Omental fat pad (tissue), 4 donors: Measurements from ENCODE around the gene CDH18. TPM values are rescaled to one million over a fixed set of nuclear protein-coding genes. Genes with fewer than 3 reads are reported as not detected.

Source experiments
- ATAC-seq: fragments of 150-250 bp; one replicate; pipeline ENCODE4 v1.9.1; 2016; ENCODE audit warnings: mild to moderate bottlenecking, moderate library complexity; ENCODE audit not compliant: low FRiP score
- DNase-seq: peaks from one replicate; pipeline ENCODE4 v3.0.0-alpha.2; 2019; ENCODE audit warnings: low spot score
- total RNA-seq, 4 donors: library from RNA; depleted of rRNA; stranded (reverse); fragments of >200 nt; gene quantifications; one replicate each; pipeline ENCODE4 v1.1.0, GENCODE V29; 2016
- TF ChIP-seq, protein P1 (sequence below), 3 donors: fragments of 450-650 bp; IDR thresholded peaks; one replicate each; pipeline ENCODE4 v1.5.1; 2016 to 2017; ENCODE audit warnings: antibody characterized with exemption in 3 of 3, mild to moderate bottlenecking in 3 of 3, moderate library complexity in 2 of 3

The CDH18 gene
- total RNA-seq, 4 donors from 2014 or later: not detected

DNA sequence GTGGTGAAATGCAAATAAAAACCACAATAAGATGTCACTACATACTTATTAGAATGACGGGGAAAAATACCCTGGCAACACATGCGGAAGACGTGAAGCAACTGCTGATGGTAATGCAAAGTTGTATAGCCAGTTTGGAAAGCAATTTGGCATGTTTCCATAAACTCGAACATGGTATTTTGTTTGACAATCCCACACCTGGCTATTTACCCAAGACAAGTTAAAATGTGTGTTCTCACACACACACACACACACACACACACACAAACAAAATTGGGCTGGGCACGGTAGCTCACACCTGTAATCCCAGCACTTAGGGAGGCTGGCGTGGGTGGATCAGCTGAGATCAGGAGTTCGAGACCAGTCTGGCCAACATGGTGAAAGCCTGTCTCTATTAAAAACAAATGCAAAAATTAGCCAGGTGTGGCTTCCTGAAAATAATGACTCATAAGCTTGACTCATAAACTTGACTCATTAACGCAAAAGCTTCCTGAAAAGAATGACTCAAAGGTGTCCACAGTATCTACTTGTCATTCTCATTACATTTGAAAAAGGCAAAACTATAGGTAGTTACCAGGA lies 456.5 kb downstream of the CDH18 start:
- TF ChIP-seq, protein P1, sequence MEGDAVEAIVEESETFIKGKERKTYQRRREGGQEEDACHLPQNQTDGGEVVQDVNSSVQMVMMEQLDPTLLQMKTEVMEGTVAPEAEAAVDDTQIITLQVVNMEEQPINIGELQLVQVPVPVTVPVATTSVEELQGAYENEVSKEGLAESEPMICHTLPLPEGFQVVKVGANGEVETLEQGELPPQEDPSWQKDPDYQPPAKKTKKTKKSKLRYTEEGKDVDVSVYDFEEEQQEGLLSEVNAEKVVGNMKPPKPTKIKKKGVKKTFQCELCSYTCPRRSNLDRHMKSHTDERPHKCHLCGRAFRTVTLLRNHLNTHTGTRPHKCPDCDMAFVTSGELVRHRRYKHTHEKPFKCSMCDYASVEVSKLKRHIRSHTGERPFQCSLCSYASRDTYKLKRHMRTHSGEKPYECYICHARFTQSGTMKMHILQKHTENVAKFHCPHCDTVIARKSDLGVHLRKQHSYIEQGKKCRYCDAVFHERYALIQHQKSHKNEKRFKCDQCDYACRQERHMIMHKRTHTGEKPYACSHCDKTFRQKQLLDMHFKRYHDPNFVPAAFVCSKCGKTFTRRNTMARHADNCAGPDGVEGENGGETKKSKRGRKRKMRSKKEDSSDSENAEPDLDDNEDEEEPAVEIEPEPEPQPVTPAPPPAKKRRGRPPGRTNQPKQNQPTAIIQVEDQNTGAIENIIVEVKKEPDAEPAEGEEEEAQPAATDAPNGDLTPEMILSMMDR (IDR thresholded peaks at IDR 0.05): no peak
- no peak for DNase-seq
- ATAC-seq: no peak

GRCh38 chr5:19519448-19519847 lies 468.6 kb downstream of the CDH18 start:
- ATAC-seq (no peak), DNase-seq (no peak)
- TF ChIP-seq, protein P1 (IDR thresholded peaks at IDR 0.05): no peak

DNA sequence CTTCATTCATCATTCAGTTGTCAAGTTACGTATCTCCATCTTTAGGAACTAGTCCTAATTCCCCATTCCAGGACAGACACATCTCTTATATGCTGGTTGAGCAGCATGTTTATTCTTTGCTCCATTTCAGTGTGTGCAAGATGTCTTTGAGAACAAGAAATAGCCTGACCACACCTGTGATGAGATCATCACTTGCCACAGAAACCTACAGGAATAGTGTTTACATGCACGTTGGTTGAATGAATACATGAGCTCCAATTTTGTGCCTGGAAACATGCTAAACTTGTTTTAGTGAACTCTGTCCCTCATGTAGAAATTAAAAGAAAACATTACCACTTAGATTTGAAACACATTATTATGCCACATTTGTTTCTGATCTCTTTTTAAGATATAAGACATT lies 489.1 kb downstream of the CDH18 start:
- DNase-seq (no peak), ATAC-seq (no peak)
- TF ChIP-seq, protein P1 (IDR thresholded peaks at IDR 0.05): no peak

DNA sequence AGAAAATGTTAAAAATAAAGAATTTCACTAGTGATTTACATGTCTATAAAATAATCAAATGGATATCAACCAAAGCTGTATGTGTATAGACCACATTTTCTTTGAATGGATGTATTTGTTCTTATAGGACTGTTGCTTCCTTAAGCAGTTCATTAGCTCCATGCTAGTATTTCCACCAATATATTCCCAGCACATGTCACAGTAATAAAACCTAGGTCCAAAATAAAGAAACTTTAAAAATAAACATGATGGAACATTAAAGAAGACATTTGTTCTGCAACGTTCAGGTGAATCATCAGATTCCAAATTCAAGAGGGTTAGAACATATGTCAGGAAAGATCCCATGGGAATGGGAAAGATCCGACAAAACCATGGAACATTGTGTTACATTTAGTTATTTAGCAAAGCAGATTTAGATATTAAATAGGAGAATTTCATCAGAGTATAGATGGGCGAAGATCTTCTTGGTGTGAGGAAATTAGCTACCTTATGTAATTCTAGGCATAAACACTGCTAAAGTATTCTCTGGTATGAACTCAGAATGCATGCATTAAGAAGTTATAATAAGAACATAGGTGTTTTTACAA lies 490.7 kb downstream of the CDH18 start:
- TF ChIP-seq, protein P1 (IDR thresholded peaks at IDR 0.05): no peak
- DNase-seq: no peak
- no peak for ATAC-seq

DNA sequence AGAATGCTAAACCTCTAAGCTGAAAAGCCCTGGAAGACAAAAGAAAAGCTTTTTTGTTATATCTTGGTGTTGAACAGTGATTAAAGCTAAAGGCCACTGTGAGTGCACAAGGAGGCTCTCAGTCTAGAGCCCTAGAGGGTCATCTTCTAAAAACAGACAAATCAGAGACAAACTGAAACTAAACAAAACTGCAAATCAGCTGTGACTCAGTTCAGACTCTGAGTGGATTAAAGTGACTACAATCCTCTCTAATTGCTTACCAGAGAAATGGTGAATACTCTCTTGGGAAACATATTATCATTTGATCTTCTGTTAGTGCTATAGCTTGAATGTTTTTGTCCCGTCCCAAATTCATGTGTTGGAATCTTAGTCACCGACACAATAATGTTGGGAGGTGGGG lies 491.9 kb downstream of the CDH18 start:
- TF ChIP-seq, protein P1 (IDR thresholded peaks at IDR 0.05): no peak

DNA sequence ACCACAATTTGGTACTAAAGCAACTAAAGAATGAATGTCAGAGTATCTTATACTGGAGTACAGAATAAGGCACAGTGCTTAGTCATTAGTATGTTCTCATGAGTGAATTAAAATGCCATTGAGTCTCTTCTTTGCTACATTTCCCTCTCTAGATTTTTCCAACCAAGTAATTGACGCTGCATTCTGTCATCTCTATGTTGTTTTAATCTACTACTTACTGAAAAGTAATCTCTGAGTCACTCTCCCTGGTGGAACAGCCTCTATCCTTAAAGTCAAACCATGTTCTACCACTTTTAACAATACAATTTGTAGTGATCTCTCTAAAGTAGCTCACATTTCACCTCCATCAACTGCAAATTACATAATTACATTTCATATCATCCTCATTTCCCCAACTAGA lies 495.1 kb downstream of the CDH18 start:
- TF ChIP-seq, protein P1 (IDR thresholded peaks at IDR 0.05): no peak
- ATAC-seq (no peak), DNase-seq (no peak)

More for the DNA sequence above, 491.9 kb downstream of the CDH18 start:
- DNase-seq: no peak
- ATAC-seq: no peak

GRCh38 chr5:19488786-19489185 lies 499.2 kb downstream of the CDH18 start:
- ATAC-seq: no peak
- no peak for DNase-seq
- TF ChIP-seq, protein P1 (IDR thresholded peaks at IDR 0.05): no peak
